ENCODE data around the gene LUM.

GRCh38 chr12:91070936-91071335, 40.4 kb downstream of the LUM start:
- no peak for TF ChIP-seq CTCF (IDR thresholded peaks at IDR 0.05)
- TF ChIP-seq EZH2 (IDR thresholded peaks at IDR 0.05): no peak
- no peak for TF ChIP-seq EZH2phosphoT487 (IDR thresholded peaks at IDR 0.05)

All from neural progenitor cell (in vitro differentiated cells).